Activated CD8-positive, alpha-beta memory T cell treated with anti-CD3 and anti-CD28 coated beads, Interleukin-2, amount 50 U/mL, for 24 hours (primary cell): Measurements from ENCODE around the gene CAPN14.

Source experiments
- DNase-seq: peaks from one replicate; pipeline ENCODE4 v3.0.0-alpha.2; 2020; ENCODE audit errors: extremely low read depth

CAPN14 gene

GRCh38 chr2:31217465-31218200, at the start of gene CAPN14:
TSS of gene CAPN14 (minus strand) at chr2:31217515. CDS start at chr2:31205447, 12,068 bp downstream.
- DNase-seq, result no peak

- DNase-seq, result no peak
These were observed 49.5 kb upstream of the CAPN14 start for GRCh38 chr2:31266804-31267203.

GRCh38 chr2:31265234-31265633, 47.9 kb upstream of the CAPN14 start:
- DNase-seq, result no peak

- no peak for DNase-seq
These were observed 46.4 kb upstream of the CAPN14 start for GRCh38 chr2:31263636-31264190.

GRCh38 chr2:31260870-31261269, 43.6 kb upstream of the CAPN14 start:
- DNase-seq, result no peak

GRCh38 chr2:31259075-31259474, 41.8 kb upstream of the CAPN14 start:
- no peak for DNase-seq

- DNase-seq, result no peak
These were observed 41.0 kb upstream of the CAPN14 start for GRCh38 chr2:31258351-31258750.

GRCh38 chr2:31256611-31257382, 39.5 kb upstream of the CAPN14 start:
- no peak for DNase-seq

- no peak for DNase-seq
These were observed 38.7 kb upstream of the CAPN14 start for GRCh38 chr2:31255911-31256571.

GRCh38 chr2:31254237-31255203, 37.2 kb upstream of the CAPN14 start:
- DNase-seq, result no peak

- no peak for DNase-seq
These were observed 36.2 kb upstream of the CAPN14 start for GRCh38 chr2:31253356-31254131.

- DNase-seq, result no peak
These were observed 34.5 kb upstream of the CAPN14 start for GRCh38 chr2:31251851-31252250.

GRCh38 chr2:31251018-31251417, 33.7 kb upstream of the CAPN14 start:
- DNase-seq, result no peak

- no peak for DNase-seq
These were observed 31.8 kb upstream of the CAPN14 start for GRCh38 chr2:31249009-31249690.

- DNase-seq, result no peak
These were observed 30.8 kb upstream of the CAPN14 start for GRCh38 chr2:31248139-31248538.

GRCh38 chr2:31247711-31248110, 30.4 kb upstream of the CAPN14 start:
- DNase-seq, result no peak

GRCh38 chr2:31246184-31246852, 29.0 kb upstream of the CAPN14 start:
- no peak for DNase-seq

GRCh38 chr2:31244101-31244500, 26.8 kb upstream of the CAPN14 start:
- DNase-seq, result no peak

GRCh38 chr2:31243053-31243452, 25.7 kb upstream of the CAPN14 start:
- no peak for DNase-seq
